Hematopoietic multipotent progenitor cell treated with erythropoietin and hydrocortisone succinate and interleukin-3 and kit ligand, for 17 days (in vitro differentiated cells): ENCODE data around the gene MYO5C.

Experiments used
- DNase-seq: peaks from one replicate; pipeline ENCODE4 v3.0.0-alpha.2; 2015; ENCODE audit warnings: low spot score

The MYO5C gene

DNA sequence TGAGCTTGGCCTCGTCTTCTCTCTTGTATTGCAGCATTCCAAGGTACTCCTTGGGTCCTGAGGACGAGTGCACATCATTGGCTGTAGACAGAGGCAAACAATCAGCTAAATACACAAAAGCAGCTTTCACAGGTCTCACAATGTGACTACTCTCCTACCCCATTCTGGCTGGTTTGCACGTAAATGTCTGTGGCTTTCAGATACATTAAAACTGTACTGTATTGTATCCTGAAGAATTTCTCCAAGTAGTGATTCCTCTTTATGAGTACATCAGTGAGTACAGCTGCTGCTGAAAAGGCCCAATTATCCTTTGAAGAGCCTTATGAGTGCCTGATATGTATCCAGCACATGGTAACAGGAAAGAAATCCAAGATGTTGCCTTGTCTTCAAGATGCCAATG, 82.4 kb downstream of the MYO5C start:
- DNase-seq = no peak

- peak; percentile 14 for DNase-seq
Observed at GRCh38 chr15:52208306-52208946, 87.2 kb downstream of the MYO5C start.

- no peak for DNase-seq
Observed at GRCh38 chr15:52207191-52207590, 88.4 kb downstream of the MYO5C start.

DNA sequence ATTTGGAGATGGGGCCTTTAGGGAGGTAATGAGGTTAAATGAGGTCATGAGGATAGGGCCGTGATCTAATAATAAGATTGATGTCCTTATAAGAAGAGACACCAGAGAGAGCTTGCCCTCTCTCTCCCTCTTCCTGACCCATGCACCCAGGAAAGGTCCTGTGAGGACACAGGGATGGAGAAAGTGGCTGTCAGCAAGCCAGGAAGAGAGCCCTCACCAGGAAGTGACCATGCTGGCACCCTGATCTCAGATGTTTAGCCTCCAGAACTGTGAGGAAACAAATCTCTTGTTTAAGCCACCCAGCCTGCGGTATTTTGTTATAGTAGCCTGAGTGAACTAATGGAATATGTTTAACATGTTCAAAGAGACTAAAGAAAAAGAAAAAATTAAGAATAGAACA, 89.2 kb downstream of the MYO5C start:
- DNase-seq = no peak

GRCh38 chr15:52204657-52205056, 90.9 kb downstream of the MYO5C start:
- no peak for DNase-seq

DNA sequence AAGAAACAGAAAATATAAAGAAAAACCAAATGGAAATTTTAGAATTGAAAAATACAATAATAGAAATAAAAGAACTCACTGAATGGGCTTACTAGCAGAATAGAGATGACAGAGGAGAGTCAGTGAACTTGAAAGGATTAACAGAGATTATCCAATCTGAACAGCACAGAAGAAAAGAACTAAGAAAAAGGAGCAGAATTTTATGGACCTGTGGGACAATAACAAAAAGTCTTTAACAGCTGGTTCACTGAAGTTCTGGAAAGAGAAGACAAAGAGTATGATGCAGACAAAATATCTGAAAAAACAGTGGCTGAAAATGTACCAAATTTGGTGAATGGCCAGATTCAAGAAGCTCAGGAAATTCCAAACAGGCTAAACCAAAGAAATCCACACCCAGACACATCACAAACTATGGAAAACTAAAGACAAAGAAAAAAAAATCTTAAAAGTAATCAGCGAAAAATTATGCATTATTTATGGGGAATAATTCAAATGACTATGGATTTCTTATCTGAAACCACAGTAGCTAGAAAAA, 94.7 kb downstream of the MYO5C start:
- no peak for DNase-seq

DNA sequence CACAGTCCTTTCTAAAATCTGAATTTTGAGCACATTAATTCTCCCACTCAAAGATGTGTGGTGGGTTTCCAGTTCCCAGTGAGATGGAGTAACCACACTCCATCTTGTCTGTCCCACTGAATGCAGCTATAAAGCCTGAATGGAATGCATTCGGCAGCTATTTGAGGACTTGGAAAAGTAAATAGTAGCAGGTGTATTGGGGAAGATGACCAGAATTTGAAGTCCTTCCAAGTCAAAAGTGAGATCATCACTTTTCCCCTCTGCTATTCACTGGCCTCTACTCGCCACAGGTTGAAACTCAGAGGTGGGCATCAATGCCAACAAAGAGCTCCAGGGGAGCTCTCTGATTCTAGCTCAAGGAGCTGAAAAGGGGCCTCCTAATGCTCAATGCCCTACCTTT, 96.3 kb downstream of the MYO5C start:
- DNase-seq = no peak

- DNase-seq = no peak
Observed at GRCh38 chr15:52196891-52197290, 98.7 kb downstream of the MYO5C start.

GRCh38 chr15:52193791-52194190, 101.8 kb downstream of the MYO5C start:
- DNase-seq = no peak

DNA sequence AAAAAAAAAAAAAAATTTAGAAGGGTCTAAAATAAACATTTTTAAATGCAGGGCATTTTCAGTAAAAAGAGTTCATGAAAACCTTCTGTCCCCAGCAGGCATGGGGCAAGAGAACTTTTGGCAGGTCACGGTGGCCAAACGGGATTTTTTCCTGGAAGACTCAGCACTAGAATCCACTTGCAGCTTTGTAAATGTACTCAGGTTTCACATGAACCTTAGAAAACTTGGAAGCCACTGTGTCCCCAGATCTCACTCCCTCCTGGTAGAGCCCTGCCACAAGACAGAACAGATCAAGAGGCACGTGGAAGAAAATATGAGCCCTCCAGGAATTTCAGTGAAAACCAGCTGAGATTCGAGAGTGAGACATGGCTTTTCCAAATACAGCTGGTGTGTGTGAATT, 102.3 kb downstream of the MYO5C start:
- DNase-seq = no peak

GRCh38 chr15:52191207-52191606, 104.4 kb downstream of the MYO5C start, which contains the start of gene GNB5:
Gene GNB5, minus strand, starts transcription at chr15:52191392. Its CDS starts 6,716 bp downstream, at chr15:52184676.
- DNase-seq = no peak

- DNase-seq = no peak
Observed at GRCh38 chr15:52186651-52187486, 108.7 kb downstream of the MYO5C start.

GRCh38 chr15:52185151-52185561, 110.4 kb downstream of the MYO5C start:
- no peak for DNase-seq

- DNase-seq = no peak
Observed at GRCh38 chr15:52184721-52185120, 110.9 kb downstream of the MYO5C start.

DNA sequence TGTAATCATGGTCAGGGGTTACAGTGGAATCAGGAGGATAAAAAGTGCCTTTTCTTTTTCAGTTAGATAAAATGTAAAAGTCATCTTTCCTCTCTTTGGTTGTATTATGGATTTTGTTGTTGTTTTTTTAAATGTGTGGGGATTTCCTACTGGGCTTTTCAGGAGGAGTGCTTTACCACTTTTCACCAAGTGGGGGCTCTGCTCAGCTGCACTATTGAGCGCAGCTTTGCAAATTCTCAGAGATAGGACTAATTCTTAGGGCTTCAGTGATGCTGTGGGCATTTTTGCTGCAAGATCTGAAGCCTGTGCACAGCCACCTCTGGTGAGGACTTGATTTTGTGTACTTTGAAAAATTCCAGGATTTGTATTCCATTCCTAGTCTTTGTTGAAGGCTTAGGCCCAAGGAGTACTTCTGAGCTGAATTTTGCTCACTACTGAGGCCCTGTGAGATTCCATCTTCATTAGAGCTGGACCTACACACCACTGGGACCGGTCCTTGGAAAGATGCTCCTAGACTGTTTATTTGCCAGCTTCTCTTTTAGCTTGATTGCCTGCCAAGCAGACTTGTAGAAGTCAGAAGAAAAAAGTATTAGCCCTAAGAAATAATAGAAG, 111.9 kb downstream of the MYO5C start:
- DNase-seq = peak; percentile 10

GRCh38 chr15:52181938-52182780, 113.4 kb downstream of the MYO5C start:
- no peak for DNase-seq

- no peak for DNase-seq
Observed at GRCh38 chr15:52180851-52181450, 114.7 kb downstream of the MYO5C start.

- DNase-seq = no peak
Observed at GRCh38 chr15:52180196-52180835, 115.3 kb downstream of the MYO5C start.

DNA sequence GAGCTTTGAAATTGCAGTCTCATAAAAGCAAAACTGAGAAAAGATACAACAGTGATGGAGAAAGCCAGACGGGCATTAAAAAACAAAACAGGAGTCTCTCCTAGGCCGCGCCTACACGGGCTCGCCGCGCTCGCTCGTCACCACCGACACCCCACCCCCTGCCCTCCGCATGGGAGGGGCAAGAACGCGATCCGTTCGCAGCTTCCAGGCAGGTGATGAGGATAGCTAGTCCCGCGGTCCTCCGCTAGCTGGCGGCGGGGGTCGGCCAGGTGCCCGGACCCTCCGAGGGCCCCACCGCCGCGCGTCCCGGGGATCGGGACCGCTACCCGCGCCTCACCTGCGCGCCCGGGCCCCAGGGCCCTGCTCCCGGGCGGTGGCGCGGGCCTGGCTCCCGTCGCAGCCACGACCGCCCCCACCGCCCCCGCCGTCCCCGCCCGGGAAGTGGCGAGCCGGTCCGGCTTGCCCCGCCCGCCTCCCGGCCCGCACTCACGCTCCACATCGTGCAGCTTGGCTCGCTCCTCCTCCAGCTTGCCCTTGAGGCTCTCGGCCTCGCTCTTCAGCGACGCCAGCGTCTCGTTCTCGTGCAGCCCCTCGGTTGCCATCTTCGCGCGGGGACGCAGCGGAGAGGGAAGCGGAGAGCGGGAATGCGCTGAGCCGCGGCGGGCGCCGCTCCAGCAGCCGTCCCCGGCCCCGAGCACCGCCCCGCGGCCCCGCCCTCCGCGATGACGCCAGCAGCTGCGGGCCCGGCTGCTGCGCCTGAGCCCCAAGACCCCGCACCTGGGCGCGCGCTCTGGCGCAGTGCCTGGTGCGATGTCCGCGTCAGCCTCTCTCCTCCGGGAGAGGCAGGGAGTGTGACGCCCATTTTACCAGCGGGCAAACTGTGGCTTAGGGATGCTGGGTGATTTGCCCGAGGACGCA, 116.1 kb downstream of the MYO5C start:
- DNase-seq = no peak

DNA sequence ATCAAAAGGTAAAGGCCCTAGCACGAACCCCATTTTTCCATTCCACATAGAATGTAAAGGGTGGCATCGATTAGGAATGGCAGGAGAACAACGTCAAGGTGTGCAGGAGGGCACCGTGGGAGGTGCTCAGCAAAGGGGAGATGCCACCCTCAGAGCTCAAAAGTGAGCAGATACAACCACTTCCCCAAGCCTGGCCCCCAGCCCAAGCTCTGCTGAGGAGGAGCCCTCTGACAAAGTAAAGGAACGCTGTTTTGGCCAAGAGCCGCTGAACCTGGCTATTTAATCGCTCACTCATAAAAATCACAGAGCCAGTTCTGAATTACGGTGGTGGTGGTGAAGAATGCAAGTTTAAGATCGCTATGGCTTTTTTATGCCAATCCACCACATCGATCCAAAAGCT, 116.8 kb downstream of the MYO5C start:
- DNase-seq = no peak
